HepG2 (cell line): ENCODE results near the gene CIROP. TPM values are rescaled to one million over a fixed set of nuclear protein-coding genes. Genes with fewer than 3 reads are reported as not detected.

Source experiments
- HMG20A ChIP-seq: IDR thresholded peaks from 2 replicates; pipeline ENCODE4 v1.6.1; 2016; ENCODE audit warnings: borderline replicate concordance
- MED1 ChIP-seq: sonication (generic); formaldehyde crosslinking; IDR thresholded peaks from 2 replicates; pipeline ENCODE4 v1.4.0; 2020; ENCODE audit warnings: missing genetic modification reagents
- MTA1 ChIP-seq: sonication (generic); formaldehyde crosslinking; IDR thresholded peaks from 2 replicates; pipeline ENCODE4 v1.4.0; 2020; ENCODE audit warnings: missing genetic modification reagents, mild to moderate bottlenecking, borderline replicate concordance
- MTF2 ChIP-seq: sonication (generic); formaldehyde crosslinking; IDR thresholded peaks from 2 replicates; pipeline ENCODE4 v1.5.0; 2020; ENCODE audit warnings: missing genetic modification reagents, borderline replicate concordance
- NONO ChIP-seq, 2 experiments: fragments of 450-650 bp in 1 of 2; sonication (generic) in 1 of 2; formaldehyde crosslinking in 1 of 2; IDR thresholded peaks in 1 of 2; conservative IDR thresholded peaks in 1 of 2; 2 replicates each; pipeline versions ENCODE4 v1.6.1 to v1.8.0; 2017 to 2022; ENCODE audit warnings: mild to moderate bottlenecking in 1 of 2, missing genetic modification reagents in 1 of 2, moderate library complexity in 1 of 2
- PAWR ChIP-seq: sonication (generic); formaldehyde crosslinking; IDR thresholded peaks from 2 replicates; pipeline ENCODE4 v1.4.0; 2020; ENCODE audit warnings: missing genetic modification reagents, mild to moderate bottlenecking, borderline replicate concordance
- STAG1 ChIP-seq: sonication (generic); formaldehyde crosslinking; IDR thresholded peaks from 2 replicates; pipeline ENCODE4 v1.4.0; 2020; ENCODE audit warnings: missing genetic modification reagents
- TAF15 ChIP-seq: fragments of 200-400 bp; formaldehyde crosslinking; IDR thresholded peaks from one replicate; pipeline ENCODE4 v1.6.1; 2018; ENCODE audit warnings: mild to moderate bottlenecking, low read depth, low read length; ENCODE audit not compliant: poor library complexity, severe bottlenecking
- TRIM24 ChIP-seq: sonication (generic); formaldehyde crosslinking; IDR thresholded peaks from 2 replicates; pipeline ENCODE4 v1.8.0; 2022; ENCODE audit warnings: mild to moderate bottlenecking, missing genetic modification reagents
- ZNF124 ChIP-seq: sonication (generic); formaldehyde crosslinking; IDR thresholded peaks from 2 replicates; pipeline ENCODE4 v1.4.0; 2020; ENCODE audit warnings: missing genetic modification reagents
- ZNF3 ChIP-seq: IDR thresholded peaks from 2 replicates; pipeline ENCODE4 v1.7.0; 2017; ENCODE audit warnings: inconsistent platforms
- ZNF629 ChIP-seq: sonication (generic); formaldehyde crosslinking; conservative IDR thresholded peaks from 2 replicates; pipeline ENCODE4 v1.5.0; 2020; ENCODE audit warnings: missing genetic modification reagents
- ZSCAN22 ChIP-seq: sonication (generic); formaldehyde crosslinking; IDR thresholded peaks from 2 replicates; pipeline ENCODE4 v1.4.0; 2020; ENCODE audit warnings: mild to moderate bottlenecking, missing genetic modification reagents
- polyA plus RNA-seq, 8 experiments: library from polyadenylated mRNA; depleted of rRNA in 3 of 8; stranded (reverse) in 7 of 8; unstranded in 1 of 8; fragments of >200 nt; fragmentation: Illumina TruSeq in 4 of 8; extraction: Trizol in 4 of 8; gene quantifications; 2 replicates each; pipeline versions ENCODE4 v1.2.1 to v1.2.3, GENCODE V29; 2011 to 2016; ENCODE audit warnings: low read depth in 4 of 8, missing spikeins in 1 of 8, mixed read lengths in 1 of 8; ENCODE audit not compliant: insufficient read depth in 1 of 8
- total RNA-seq, 5 experiments: library from RNA; depleted of rRNA; stranded (reverse); fragments of >200 nt; fragmentation: Illumina TruSeq; extraction: Trizol; gene quantifications; 2 replicates each; pipeline ENCODE4 v1.2.3, GENCODE V29; 2016; ENCODE audit warnings: low read depth in 1 of 5
- TF ChIP-seq, protein P1 (sequence below): sonication (generic); formaldehyde crosslinking; IDR thresholded peaks from 2 replicates; pipeline ENCODE4 v1.8.0; 2022; ENCODE audit warnings: mild to moderate bottlenecking, missing genetic modification reagents, moderate library complexity
- TF ChIP-seq, protein P2 (sequence below): sonication (generic); formaldehyde crosslinking; IDR thresholded peaks from 2 replicates; pipeline ENCODE4 v1.4.0; 2020; ENCODE audit warnings: missing genetic modification reagents, borderline replicate concordance
- TF ChIP-seq, protein P3 (sequence below): fragments of 450-650 bp; IDR thresholded peaks from 2 replicates; pipeline ENCODE4 v1.6.1; 2017
- TF ChIP-seq, protein P4 (sequence below): sonication (generic); formaldehyde crosslinking; IDR thresholded peaks from 2 replicates; pipeline ENCODE4 v1.4.0; 2020; ENCODE audit warnings: mild to moderate bottlenecking, missing genetic modification reagents
- TF ChIP-seq, protein P5 (sequence below): sonication (generic); formaldehyde crosslinking; IDR thresholded peaks from 2 replicates; pipeline ENCODE4 v1.4.0; 2020; ENCODE audit warnings: low read depth, mild to moderate bottlenecking, missing genetic modification reagents
- TF ChIP-seq, protein P6 (sequence below): sonication (generic); formaldehyde crosslinking; IDR thresholded peaks from 2 replicates; pipeline ENCODE4 v1.5.1; 2020; ENCODE audit warnings: mild to moderate bottlenecking, missing genetic modification reagents

Gene CIROP
- total and polyA plus RNA-seq, 2 of the 13 experiments (the other 11 are each of a cell fraction or from before 2014, with no cell fraction given): 0.07 TPM; not detected in 1

DNA sequence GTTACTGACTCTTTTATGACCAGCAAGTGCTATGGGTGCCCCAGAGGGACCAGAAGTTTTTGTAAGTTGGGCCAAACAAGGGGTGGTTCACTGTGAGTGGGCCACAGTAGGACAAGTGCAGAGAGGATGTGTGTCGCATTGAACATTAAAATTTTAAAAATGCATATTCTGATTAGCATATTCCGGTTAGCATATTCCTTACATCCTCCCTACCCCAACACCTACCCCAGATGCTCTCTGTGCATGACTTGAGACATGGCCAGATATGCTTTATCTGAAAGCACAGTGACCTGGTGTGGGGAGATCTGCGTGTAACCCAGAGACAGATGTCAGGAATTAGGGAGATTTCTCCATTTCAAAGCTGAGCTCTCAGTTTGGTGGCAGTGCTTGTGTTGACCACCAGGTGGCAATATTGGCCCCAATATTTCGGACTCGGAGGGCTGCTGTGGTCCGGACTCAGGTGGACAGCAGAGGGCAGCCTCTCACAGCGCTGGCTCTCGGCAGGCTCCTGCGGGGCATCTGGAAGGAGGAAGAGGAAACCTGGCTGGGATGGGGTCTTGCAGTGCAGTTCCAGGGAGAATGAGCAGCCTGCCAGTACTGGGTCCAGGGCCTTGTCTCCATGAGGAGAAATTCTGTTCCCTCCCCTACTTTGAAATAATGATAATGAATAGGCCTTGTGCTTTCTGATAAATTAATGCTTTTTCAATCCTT is 15.9 kb upstream of the CIROP start (continued):
- TF ChIP-seq ZNF3 (CRISPR knock-in tag): no peak
- TF ChIP-seq, protein P1, sequence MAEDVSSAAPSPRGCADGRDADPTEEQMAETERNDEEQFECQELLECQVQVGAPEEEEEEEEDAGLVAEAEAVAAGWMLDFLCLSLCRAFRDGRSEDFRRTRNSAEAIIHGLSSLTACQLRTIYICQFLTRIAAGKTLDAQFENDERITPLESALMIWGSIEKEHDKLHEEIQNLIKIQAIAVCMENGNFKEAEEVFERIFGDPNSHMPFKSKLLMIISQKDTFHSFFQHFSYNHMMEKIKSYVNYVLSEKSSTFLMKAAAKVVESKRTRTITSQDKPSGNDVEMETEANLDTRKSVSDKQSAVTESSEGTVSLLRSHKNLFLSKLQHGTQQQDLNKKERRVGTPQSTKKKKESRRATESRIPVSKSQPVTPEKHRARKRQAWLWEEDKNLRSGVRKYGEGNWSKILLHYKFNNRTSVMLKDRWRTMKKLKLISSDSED: no peak
- peak; percentile 69 for TF ChIP-seq MED1 (CRISPR knock-in tag)
- no peak for TF ChIP-seq ZNF629 (CRISPR knock-in tag)
- no peak for TF ChIP-seq MTA1 (CRISPR knock-in tag)
- peak; percentile 89; the same call in 1 of the 2 replicates for TF ChIP-seq MTF2 (CRISPR knock-in tag)
- no peak for TF ChIP-seq TRIM24 (CRISPR knock-in tag)
- TF ChIP-seq, protein P2, sequence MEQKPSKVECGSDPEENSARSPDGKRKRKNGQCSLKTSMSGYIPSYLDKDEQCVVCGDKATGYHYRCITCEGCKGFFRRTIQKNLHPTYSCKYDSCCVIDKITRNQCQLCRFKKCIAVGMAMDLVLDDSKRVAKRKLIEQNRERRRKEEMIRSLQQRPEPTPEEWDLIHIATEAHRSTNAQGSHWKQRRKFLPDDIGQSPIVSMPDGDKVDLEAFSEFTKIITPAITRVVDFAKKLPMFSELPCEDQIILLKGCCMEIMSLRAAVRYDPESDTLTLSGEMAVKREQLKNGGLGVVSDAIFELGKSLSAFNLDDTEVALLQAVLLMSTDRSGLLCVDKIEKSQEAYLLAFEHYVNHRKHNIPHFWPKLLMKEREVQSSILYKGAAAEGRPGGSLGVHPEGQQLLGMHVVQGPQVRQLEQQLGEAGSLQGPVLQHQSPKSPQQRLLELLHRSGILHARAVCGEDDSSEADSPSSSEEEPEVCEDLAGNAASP (CRISPR knock-in tag): peak; percentile 93
- TF ChIP-seq NONO (IDR thresholded peaks at IDR 0.05): no peak
- peak; percentile 80 for TF ChIP-seq NONO (CRISPR knock-in tag; conservative IDR thresholded peaks at IDR 0.05)
- no peak for TF ChIP-seq PAWR (CRISPR knock-in tag)
- TF ChIP-seq, protein P3, sequence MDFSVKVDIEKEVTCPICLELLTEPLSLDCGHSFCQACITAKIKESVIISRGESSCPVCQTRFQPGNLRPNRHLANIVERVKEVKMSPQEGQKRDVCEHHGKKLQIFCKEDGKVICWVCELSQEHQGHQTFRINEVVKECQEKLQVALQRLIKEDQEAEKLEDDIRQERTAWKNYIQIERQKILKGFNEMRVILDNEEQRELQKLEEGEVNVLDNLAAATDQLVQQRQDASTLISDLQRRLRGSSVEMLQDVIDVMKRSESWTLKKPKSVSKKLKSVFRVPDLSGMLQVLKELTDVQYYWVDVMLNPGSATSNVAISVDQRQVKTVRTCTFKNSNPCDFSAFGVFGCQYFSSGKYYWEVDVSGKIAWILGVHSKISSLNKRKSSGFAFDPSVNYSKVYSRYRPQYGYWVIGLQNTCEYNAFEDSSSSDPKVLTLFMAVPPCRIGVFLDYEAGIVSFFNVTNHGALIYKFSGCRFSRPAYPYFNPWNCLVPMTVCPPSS: no peak
- TF ChIP-seq, protein P4, sequence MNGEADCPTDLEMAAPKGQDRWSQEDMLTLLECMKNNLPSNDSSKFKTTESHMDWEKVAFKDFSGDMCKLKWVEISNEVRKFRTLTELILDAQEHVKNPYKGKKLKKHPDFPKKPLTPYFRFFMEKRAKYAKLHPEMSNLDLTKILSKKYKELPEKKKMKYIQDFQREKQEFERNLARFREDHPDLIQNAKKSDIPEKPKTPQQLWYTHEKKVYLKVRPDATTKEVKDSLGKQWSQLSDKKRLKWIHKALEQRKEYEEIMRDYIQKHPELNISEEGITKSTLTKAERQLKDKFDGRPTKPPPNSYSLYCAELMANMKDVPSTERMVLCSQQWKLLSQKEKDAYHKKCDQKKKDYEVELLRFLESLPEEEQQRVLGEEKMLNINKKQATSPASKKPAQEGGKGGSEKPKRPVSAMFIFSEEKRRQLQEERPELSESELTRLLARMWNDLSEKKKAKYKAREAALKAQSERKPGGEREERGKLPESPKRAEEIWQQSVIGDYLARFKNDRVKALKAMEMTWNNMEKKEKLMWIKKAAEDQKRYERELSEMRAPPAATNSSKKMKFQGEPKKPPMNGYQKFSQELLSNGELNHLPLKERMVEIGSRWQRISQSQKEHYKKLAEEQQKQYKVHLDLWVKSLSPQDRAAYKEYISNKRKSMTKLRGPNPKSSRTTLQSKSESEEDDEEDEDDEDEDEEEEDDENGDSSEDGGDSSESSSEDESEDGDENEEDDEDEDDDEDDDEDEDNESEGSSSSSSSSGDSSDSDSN (CRISPR knock-in tag): no peak
- no peak for TF ChIP-seq HMG20A
- peak; percentile 99 for TF ChIP-seq STAG1
- TF ChIP-seq, protein P5, sequence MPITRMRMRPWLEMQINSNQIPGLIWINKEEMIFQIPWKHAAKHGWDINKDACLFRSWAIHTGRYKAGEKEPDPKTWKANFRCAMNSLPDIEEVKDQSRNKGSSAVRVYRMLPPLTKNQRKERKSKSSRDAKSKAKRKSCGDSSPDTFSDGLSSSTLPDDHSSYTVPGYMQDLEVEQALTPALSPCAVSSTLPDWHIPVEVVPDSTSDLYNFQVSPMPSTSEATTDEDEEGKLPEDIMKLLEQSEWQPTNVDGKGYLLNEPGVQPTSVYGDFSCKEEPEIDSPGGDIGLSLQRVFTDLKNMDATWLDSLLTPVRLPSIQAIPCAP (CRISPR knock-in tag): no peak
- TF ChIP-seq, protein P6, sequence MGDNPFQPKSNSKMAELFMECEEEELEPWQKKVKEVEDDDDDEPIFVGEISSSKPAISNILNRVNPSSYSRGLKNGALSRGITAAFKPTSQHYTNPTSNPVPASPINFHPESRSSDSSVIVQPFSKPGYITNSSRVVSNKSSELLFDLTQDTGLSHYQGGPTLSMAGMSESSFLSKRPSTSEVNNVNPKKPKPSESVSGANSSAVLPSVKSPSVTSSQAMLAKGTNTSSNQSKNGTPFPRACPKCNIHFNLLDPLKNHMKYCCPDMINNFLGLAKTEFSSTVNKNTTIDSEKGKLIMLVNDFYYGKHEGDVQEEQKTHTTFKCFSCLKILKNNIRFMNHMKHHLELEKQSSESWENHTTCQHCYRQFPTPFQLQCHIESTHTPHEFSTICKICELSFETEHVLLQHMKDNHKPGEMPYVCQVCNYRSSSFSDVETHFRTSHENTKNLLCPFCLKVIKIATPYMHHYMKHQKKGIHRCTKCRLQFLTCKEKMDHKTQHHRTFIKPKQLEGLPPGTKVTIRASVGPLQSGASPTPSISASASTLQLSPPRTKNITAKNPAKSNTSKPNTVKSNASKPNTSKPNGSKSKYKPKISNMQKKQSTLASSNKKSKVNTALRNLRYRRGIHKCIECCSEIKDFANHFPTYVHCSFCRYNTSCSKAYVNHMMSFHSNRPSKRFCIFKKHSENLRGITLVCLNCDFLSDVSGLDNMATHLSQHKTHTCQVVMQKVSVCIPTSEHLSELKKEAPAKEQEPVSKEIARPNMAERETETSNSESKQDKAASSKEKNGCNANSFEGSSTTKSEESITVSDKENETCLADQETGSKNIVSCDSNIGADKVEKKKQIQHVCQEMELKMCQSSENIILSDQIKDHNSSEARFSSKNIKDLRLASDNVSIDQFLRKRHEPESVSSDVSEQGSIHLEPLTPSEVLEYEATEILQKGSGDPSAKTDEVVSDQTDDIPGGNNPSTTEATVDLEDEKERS (CRISPR knock-in tag): peak; percentile 69; the same call in 1 of the 2 replicates
- no peak for TF ChIP-seq ZSCAN22 (CRISPR knock-in tag)
- no peak for TF ChIP-seq TAF15
- peak; percentile 91; the same call in 1 of the 2 replicates for TF ChIP-seq ZNF124 (CRISPR knock-in tag)
